Thoracic aorta (tissue), 2 donors: Measurements from ENCODE around the gene EIF4G3. TPM values are rescaled to one million over a fixed set of nuclear protein-coding genes. Genes with fewer than 3 reads are reported as not detected.

ENCODE experiments used
- ATAC-seq: fragments of 150-250 bp; one replicate; pipeline ENCODE4 v1.8.0; 2017; ENCODE audit warnings: low read depth; ENCODE audit not compliant: insufficient number of reproducible peaks, low FRiP score
- DNase-seq: peaks from one replicate; pipeline ENCODE4 v3.0.0-alpha.2; 2020; ENCODE audit warnings: low spot score
- H3K27ac ChIP-seq, 2 donors: fragments of 200-600 bp; sonication (generic); 1 replicate in 1 of 2; 2 replicates in 1 of 2; pipeline ENCODE4 v1.5.1; 2016; ENCODE audit warnings: mild to moderate bottlenecking in 2 of 2, moderate library complexity in 2 of 2
- H3K27me3 ChIP-seq: fragments of 200-600 bp; sonication (generic); replicated peaks from 2 replicates; pipeline ENCODE4 v1.6.0; 2016; ENCODE audit warnings: mild to moderate bottlenecking; ENCODE audit not compliant: insufficient read depth
- H3K36me3 ChIP-seq: fragments of 200-600 bp; sonication (generic); one replicate; pipeline ENCODE4 v1.5.1; 2016
- H3K4me1 ChIP-seq, 2 donors: fragments of 200-600 bp; sonication (generic); 1 replicate in 1 of 2; 2 replicates in 1 of 2; pipeline versions ENCODE4 v1.5.1 to v1.6.0; 2016; ENCODE audit warnings: low read depth in 2 of 2, mild to moderate bottlenecking in 1 of 2; ENCODE audit not compliant: control insufficient read depth in 1 of 2
- H3K4me3 ChIP-seq: fragments of 200-600 bp; sonication (generic); 2 replicates; pipeline ENCODE4 v1.5.1; 2016; ENCODE audit warnings: mild to moderate bottlenecking
- H3K9me3 ChIP-seq: fragments of 200-600 bp; sonication (generic); 2 replicates; pipeline ENCODE4 v1.5.1; 2016
- CTCF ChIP-seq: fragments of 200-600 bp; sonication (generic); IDR thresholded peaks from one replicate; pipeline ENCODE4 v1.5.1; 2019; ENCODE audit warnings: antibody characterized with exemption
- total RNA-seq, 2 donors: library from RNA; depleted of rRNA; stranded (reverse); fragments of >200 nt; gene quantifications; one replicate each; pipeline versions ENCODE4 v1.1.0 to v1.2.3, GENCODE V29; 2016

Gene EIF4G3
- 10 to 100 TPM; 43.1 to 54.0 TPM for total RNA-seq

DNA sequence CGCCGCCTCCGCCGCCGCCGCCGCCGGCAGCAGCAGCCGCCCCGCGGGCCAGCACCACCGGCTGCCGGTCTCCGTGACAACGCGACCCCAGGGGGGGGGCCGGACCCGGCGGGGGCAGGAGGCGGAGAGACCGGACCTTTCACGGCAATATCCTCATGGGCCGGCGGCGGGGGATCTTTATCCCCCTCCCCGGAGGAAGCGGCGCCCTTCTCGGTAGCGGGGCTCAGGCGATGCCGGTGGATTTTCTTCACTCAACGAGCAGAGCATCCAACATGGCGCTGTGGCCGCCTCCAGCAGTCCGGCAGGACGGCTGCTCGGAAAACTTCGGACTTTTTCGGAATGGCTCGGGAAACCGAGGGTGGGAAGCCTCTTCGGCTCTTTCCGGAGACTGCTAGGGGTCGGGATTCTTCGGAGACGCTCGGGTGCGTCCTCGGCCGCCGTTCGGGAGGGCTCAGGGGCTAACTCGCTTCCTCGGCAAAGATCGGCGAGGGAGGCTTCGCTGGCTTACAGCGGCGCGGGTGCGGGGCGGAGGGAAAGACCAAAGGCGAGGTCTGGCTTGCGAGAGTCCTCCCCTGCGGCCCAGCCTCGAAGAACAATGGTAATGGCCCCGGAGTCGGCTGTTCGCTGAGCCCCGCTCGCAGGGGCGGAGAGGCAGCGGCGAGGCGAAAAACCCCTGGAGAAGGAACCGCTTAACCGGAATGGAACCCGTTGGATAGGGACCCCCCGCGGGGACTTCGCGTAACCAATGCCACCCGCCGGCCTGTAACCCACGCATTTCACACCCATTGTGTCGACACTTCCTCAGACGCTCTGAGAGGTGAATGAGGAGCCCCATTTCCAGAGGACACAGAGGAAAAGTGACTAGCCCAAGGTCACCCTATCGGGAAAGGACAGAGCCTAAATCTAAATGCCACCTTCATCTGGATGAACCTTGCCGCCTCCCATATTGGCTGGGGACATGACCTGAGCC is at the start of gene EIF4G3:
TSS of gene EIF4G3 (minus strand) at position 312 of the 970 bp plus-strand sequence. CDS start 174,155 bp downstream, outside the sequence.
- ATAC-seq: peak; percentile 94
- peak within 1 kb of the TSS; percentile 87 for H3K4me3 ChIP-seq
- no peaks in the 10 kb centered on the region for H3K9me3 ChIP-seq
- H3K36me3 ChIP-seq: no peaks in the 10 kb centered on the region
- peaks cover 3 to 20% of the 10 kb centered on the region in 2 donors for H3K4me1 ChIP-seq
- DNase-seq: peak; percentile 94
- no peaks in the 10 kb centered on the region for H3K27me3 ChIP-seq
- H3K27ac ChIP-seq: peak within 1 kb of the TSS; percentile 83 to 87
- TF ChIP-seq CTCF: no peak

GRCh38 chr1:21225065-21225464 is 48.4 kb upstream of the EIF4G3 start:
- TF ChIP-seq CTCF: no peak

GRCh38 chr1:21220815-21221214 is 44.1 kb upstream of the EIF4G3 start:
- Histone ChIP-seq H3K4me3 (no peak overlapping the region), H3K4me1 (no peaks in the 10 kb centered on the region), H3K27ac (no peak overlapping the region), H3K36me3 (peaks cover 58% of the 10 kb centered on the region), H3K27me3 (no peaks in the 10 kb centered on the region), H3K9me3 (no peaks in the 10 kb centered on the region)
- ATAC-seq: no peak
- no peak for TF ChIP-seq CTCF
- no peak for DNase-seq

More at GRCh38 chr1:21225065-21225464, 48.4 kb upstream of the EIF4G3 start:
- no peaks in the 10 kb centered on the region for H3K27me3 ChIP-seq
- H3K36me3 ChIP-seq: peaks cover 63% of the 10 kb centered on the region
- no peak for DNase-seq
- ATAC-seq: no peak
- H3K4me1 ChIP-seq: no peaks in the 10 kb centered on the region
- H3K27ac ChIP-seq: no peak overlapping the region
- no peak overlapping the region for H3K4me3 ChIP-seq
- no peaks in the 10 kb centered on the region for H3K9me3 ChIP-seq

- ATAC-seq: no peak
- Histone ChIP-seq H3K4me1 (no peaks in the 10 kb centered on the region), H3K27me3 (no peaks in the 10 kb centered on the region), H3K36me3 (peaks cover 49% of the 10 kb centered on the region), H3K27ac (no peak overlapping the region), H3K9me3 (no peaks in the 10 kb centered on the region), H3K4me3 (no peak overlapping the region)
- DNase-seq: no peak
- no peak for TF ChIP-seq CTCF
These were observed 43.0 kb upstream of the EIF4G3 start for GRCh38 chr1:21219674-21220073.

- Histone ChIP-seq H3K9me3 (no peaks in the 10 kb centered on the region), H3K27ac (no peak overlapping the region), H3K4me1 (no peaks in the 10 kb centered on the region), H3K36me3 (peaks cover 42% of the 10 kb centered on the region), H3K4me3 (no peak overlapping the region), H3K27me3 (no peaks in the 10 kb centered on the region)
- TF ChIP-seq CTCF: peak; percentile 22
- DNase-seq: no peak
- ATAC-seq: no peak
These were observed 41.3 kb upstream of the EIF4G3 start for GRCh38 chr1:21217812-21218596.
